GM23338 (cell line): Measurements from ENCODE around the gene RPL37. TPM values are rescaled to one million over a fixed set of nuclear protein-coding genes. Genes with fewer than 3 reads are reported as not detected.

ENCODE experiments used
- ATAC-seq: fragments of 200-7000 bp; cut with Tn5 transposase; 3 replicates; pipeline ENCODE4 v1.9.1; 2020
- DNase-seq: peaks from one replicate; pipeline ENCODE4 v3.0.0-alpha.2; 2015; ENCODE audit warnings: low spot score
- H2AFZ ChIP-seq: fragments of 200-600 bp; sonication (generic); 2 replicates; pipeline ENCODE4 v1.8.0; 2016; ENCODE audit warnings: antibody characterized with exemption, mild to moderate bottlenecking, moderate library complexity
- H3F3A ChIP-seq: fragments of 200-600 bp; sonication (generic); replicated peaks from 2 replicates; pipeline ENCODE4 v1.8.0; 2017; ENCODE audit warnings: antibody characterized with exemption, mixed run types, low read depth
- H3K27ac ChIP-seq: fragments of 200-600 bp; sonication (generic); 2 replicates; pipeline ENCODE4 v1.6.1; 2016; ENCODE audit warnings: low read depth
- H3K27me3 ChIP-seq: fragments of 200-600 bp; sonication (generic); 2 replicates; pipeline ENCODE4 v1.8.0; 2016; ENCODE audit warnings: mild to moderate bottlenecking, mixed run types, moderate library complexity; ENCODE audit not compliant: insufficient read depth
- H3K36me3 ChIP-seq: fragments of 200-600 bp; sonication (generic); 2 replicates; pipeline ENCODE4 v1.8.0; 2016; ENCODE audit warnings: mild to moderate bottlenecking; ENCODE audit not compliant: insufficient read depth
- H3K4me1 ChIP-seq: fragments of 200-600 bp; sonication (generic); 2 replicates; pipeline ENCODE4 v1.8.0; 2016; ENCODE audit warnings: mild to moderate bottlenecking, moderate library complexity; ENCODE audit not compliant: insufficient read depth
- H3K4me2 ChIP-seq: fragments of 200-600 bp; sonication (generic); 2 replicates; pipeline ENCODE4 v1.7.1; 2017; ENCODE audit warnings: mixed run types
- H3K4me3 ChIP-seq: fragments of 200-600 bp; sonication (generic); 2 replicates; pipeline ENCODE4 v1.6.1; 2016; ENCODE audit warnings: mixed run types
- H3K79me2 ChIP-seq: fragments of 200-600 bp; sonication (generic); replicated peaks from 2 replicates; pipeline ENCODE4 v1.8.0; 2017; ENCODE audit warnings: mild to moderate bottlenecking; ENCODE audit not compliant: insufficient read depth
- H3K9me2 ChIP-seq: fragments of 200-600 bp; sonication (generic); 2 replicates; pipeline ENCODE4 v1.8.0; 2017; ENCODE audit not compliant: insufficient read depth
- H4K20me1 ChIP-seq: fragments of 200-600 bp; sonication (generic); replicated peaks from 2 replicates; pipeline ENCODE4 v1.8.0; 2017; ENCODE audit warnings: mild to moderate bottlenecking; ENCODE audit not compliant: insufficient read depth
- H3K27ac Mint-ChIP-seq: 2 replicates; pipeline ENCODE4 v1.8.0; 2020; ENCODE audit warnings: inconsistent platforms, mild to moderate bottlenecking, moderate library complexity, mixed read lengths
- H3K27me3 Mint-ChIP-seq: 3 replicates; pipeline ENCODE4 v1.8.0; 2022; ENCODE audit warnings: low read depth, mild to moderate bottlenecking, moderate library complexity, mixed read lengths, inconsistent platforms; ENCODE audit not compliant: insufficient read depth, poor library complexity
- H3K36me3 Mint-ChIP-seq: 3 replicates; pipeline ENCODE4 v1.8.0; 2021; ENCODE audit warnings: low read depth, mild to moderate bottlenecking, inconsistent platforms, moderate library complexity, mixed read lengths
- H3K4me1 Mint-ChIP-seq: 3 replicates; pipeline ENCODE4 v1.8.0; 2020; ENCODE audit warnings: mild to moderate bottlenecking, inconsistent platforms, mixed read lengths
- H3K4me3 Mint-ChIP-seq: 3 replicates; pipeline ENCODE4 v1.8.0; 2021; ENCODE audit warnings: moderate library complexity, mild to moderate bottlenecking, inconsistent platforms, mixed read lengths
- H3K9me3 Mint-ChIP-seq: 3 replicates; pipeline ENCODE4 v1.8.0; 2020; ENCODE audit warnings: moderate library complexity, mild to moderate bottlenecking, inconsistent platforms, mixed read lengths
- CREB1 ChIP-seq: fragments of 250-450 bp; sonication (Bioruptor Pico); IDR thresholded peaks from 2 replicates; pipeline ENCODE4 v1.5.0; 2020; ENCODE audit warnings: low read depth, mild to moderate bottlenecking, moderate library complexity
- EZH2 ChIP-seq: fragments of 200-600 bp; sonication (generic); IDR thresholded peaks from one replicate; pipeline ENCODE4 v1.8.0; 2017; ENCODE audit warnings: antibody characterized with exemption, mild to moderate bottlenecking, low read depth; ENCODE audit not compliant: unreplicated experiment
- EZH2phosphoT487 ChIP-seq: fragments of 200-600 bp; sonication (generic); IDR thresholded peaks from one replicate; pipeline ENCODE4 v1.8.1; 2018; ENCODE audit warnings: antibody characterized with exemption; ENCODE audit not compliant: unreplicated experiment
- JUNB ChIP-seq: IDR thresholded peaks from one replicate; pipeline ENCODE4 v1.6.1; 2016; ENCODE audit warnings: antibody characterized with exemption; ENCODE audit not compliant: unreplicated experiment
- NANOG ChIP-seq: IDR thresholded peaks from 2 replicates; pipeline ENCODE4 v1.6.1; 2016; ENCODE audit warnings: antibody characterized with exemption, borderline replicate concordance
- POLR2AphosphoS5 ChIP-seq: IDR thresholded peaks from 2 replicates; pipeline ENCODE4 v1.6.1; 2016; ENCODE audit warnings: antibody characterized with exemption, low read depth
- STAT1 ChIP-seq: IDR thresholded peaks from one replicate; pipeline ENCODE4 v1.6.1; 2016; ENCODE audit warnings: antibody characterized with exemption; ENCODE audit not compliant: unreplicated experiment
- ZNF114 ChIP-seq: fragments of 250-450 bp; sonication (Bioruptor Pico); IDR thresholded peaks from 2 replicates; pipeline ENCODE4 v1.5.0; 2020; ENCODE audit warnings: mild to moderate bottlenecking, moderate library complexity
- ZNF331 ChIP-seq: fragments of 250-450 bp; sonication (Bioruptor Pico); IDR thresholded peaks from 2 replicates; pipeline ENCODE4 v1.5.0; 2020; ENCODE audit warnings: low read depth, mild to moderate bottlenecking, moderate library complexity
- polyA plus RNA-seq: library from polyadenylated mRNA; unstranded; fragments of >200 nt; fragmentation: Nextera tagmentation; extraction: Ambion mirVana; gene quantifications from 2 replicates; pipeline ENCODE4 v1.2.1, GENCODE V29; 2016
- total RNA-seq: library from RNA; depleted of rRNA; stranded (reverse); fragments of >200 nt; shearing (Covaris generic); gene quantifications from 2 replicates; pipeline ENCODE4 v1.2.3, GENCODE V29; 2014
- TF ChIP-seq, protein P1 (sequence below): IDR thresholded peaks from one replicate; pipeline ENCODE4 v1.6.1; 2018; ENCODE audit warnings: antibody characterized with exemption; ENCODE audit not compliant: unreplicated experiment
- TF ChIP-seq, protein P2 (sequence below), 2 experiments: fragments of 200-600 bp in 1 of 2; sonication (generic) in 1 of 2; conservative IDR thresholded peaks; 2 replicates each; pipeline versions ENCODE4 v1.5.1 to v1.6.1; 2016 to 2017; ENCODE audit warnings: antibody characterized with exemption in 2 of 2, low read depth in 2 of 2, mild to moderate bottlenecking in 2 of 2, moderate library complexity in 1 of 2
- TF ChIP-seq, protein P3 (sequence below): IDR thresholded peaks from 2 replicates; pipeline ENCODE4 v1.6.1; 2016; ENCODE audit warnings: antibody characterized with exemption

RPL37 gene
- total and polyA plus RNA-seq, 2 experiments from 2014 or later: 104 to 3,283 TPM

DNA sequence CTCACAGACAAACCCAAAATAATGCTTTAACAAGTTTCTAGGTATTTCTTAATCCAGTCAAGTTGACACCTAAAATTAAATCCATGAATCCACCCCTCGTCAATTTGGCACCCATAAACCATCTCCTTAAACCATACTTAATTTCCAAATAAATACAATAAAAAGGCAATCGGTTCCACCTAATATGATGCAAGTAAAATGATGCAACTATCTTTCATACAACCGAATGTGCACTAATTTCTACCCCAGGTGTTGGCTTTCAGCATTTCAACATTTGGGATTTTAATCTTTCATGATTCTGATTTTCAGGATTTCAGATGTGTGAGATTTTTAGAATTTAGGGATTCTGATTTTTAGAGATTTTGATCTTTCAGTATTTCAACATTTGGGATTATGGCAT is 54.2 kb downstream of the RPL37 start (continued):
- TF ChIP-seq, protein P1, sequence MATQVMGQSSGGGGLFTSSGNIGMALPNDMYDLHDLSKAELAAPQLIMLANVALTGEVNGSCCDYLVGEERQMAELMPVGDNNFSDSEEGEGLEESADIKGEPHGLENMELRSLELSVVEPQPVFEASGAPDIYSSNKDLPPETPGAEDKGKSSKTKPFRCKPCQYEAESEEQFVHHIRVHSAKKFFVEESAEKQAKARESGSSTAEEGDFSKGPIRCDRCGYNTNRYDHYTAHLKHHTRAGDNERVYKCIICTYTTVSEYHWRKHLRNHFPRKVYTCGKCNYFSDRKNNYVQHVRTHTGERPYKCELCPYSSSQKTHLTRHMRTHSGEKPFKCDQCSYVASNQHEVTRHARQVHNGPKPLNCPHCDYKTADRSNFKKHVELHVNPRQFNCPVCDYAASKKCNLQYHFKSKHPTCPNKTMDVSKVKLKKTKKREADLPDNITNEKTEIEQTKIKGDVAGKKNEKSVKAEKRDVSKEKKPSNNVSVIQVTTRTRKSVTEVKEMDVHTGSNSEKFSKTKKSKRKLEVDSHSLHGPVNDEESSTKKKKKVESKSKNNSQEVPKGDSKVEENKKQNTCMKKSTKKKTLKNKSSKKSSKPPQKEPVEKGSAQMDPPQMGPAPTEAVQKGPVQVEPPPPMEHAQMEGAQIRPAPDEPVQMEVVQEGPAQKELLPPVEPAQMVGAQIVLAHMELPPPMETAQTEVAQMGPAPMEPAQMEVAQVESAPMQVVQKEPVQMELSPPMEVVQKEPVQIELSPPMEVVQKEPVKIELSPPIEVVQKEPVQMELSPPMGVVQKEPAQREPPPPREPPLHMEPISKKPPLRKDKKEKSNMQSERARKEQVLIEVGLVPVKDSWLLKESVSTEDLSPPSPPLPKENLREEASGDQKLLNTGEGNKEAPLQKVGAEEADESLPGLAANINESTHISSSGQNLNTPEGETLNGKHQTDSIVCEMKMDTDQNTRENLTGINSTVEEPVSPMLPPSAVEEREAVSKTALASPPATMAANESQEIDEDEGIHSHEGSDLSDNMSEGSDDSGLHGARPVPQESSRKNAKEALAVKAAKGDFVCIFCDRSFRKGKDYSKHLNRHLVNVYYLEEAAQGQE: no peak
- no peak for TF ChIP-seq ZNF331 (CRISPR knock-in tag)

DNA sequence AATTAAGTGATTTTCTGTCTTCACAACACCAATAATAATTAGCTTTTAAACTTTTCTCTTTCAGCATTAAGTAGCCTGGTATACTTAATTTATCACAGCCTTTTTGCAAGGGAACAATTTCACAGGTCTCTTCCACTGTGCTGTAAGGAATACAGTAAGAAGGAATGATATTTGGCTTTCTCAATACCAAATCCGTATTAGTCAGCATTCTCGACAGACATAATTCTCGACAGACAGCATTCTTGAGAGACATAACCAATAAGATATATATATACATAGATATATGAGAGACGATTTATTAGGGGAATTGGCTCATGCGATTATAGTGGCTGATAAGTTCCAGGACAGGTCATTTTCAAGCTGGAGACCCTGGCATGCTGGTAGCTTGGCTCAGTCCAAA is 54.8 kb downstream of the RPL37 start:
- Mint-ChIP-seq H3K9me3 (no peaks in the 10 kb centered on the region), H3K36me3 (peaks cover 18% of the 10 kb centered on the region), H3K4me3 (no peak overlapping the region), H3K27me3 (no peaks in the 10 kb centered on the region), H3K27ac (peak overlapping the region; percentile 72; the same call in 1 of the 2 replicates), H3K4me1 (no peaks in the 10 kb centered on the region; the same call in 1 of the 3 replicates)
- Histone ChIP-seq H3K4me2 (no peak overlapping the region), H3K9me2 (no peaks in the 10 kb centered on the region), H2AFZ (no peak overlapping the region), H3K4me3 (no peak overlapping the region), H3K36me3 (peaks cover 12% of the 10 kb centered on the region; the same call in 1 of the 2 replicates), H3K27ac (0 out of 2 replicates have a peak overlapping the region, but pooled peaks have one; percentile 1), H3F3A (no peaks in the 10 kb centered on the region), H3K79me2 (peaks cover 74% of the 10 kb centered on the region), H4K20me1 (peaks cover 22% of the 10 kb centered on the region; the same call in 1 of the 2 replicates), H3K4me1 (no peaks in the 10 kb centered on the region), H3K27me3 (no peaks in the 10 kb centered on the region)
- TF ChIP-seq STAT1 (no peak), ZNF114 (CRISPR knock-in tag) (no peak)
- no peak for ATAC-seq
- no peak for DNase-seq

DNA sequence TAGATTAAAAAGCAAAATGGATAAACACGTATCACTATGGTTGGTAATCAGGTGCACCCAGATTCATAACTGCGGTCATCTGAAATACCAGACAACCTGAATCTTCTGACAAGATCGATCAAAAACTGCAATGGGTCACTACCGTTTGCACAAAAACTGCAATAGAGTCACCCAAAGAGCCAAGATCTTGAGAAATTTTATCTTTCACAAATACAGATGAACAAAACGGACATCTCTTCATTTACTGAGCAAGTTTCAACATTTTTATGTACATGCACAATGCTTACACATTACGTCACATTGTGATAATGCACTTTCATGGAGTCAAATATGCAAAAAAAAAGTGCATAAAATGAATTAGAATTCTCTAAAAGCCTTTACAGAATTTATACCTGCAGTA is 55.5 kb downstream of the RPL37 start:
- H3K27ac ChIP-seq: no peak overlapping the region
- H3K4me1 Mint-ChIP-seq: no peaks in the 10 kb centered on the region; the same call in 1 of the 3 replicates
- no peaks in the 10 kb centered on the region for H3K27me3 ChIP-seq
- H3K4me2 ChIP-seq: no peak overlapping the region
- peaks cover 12% of the 10 kb centered on the region; the same call in 1 of the 2 replicates for H3K36me3 ChIP-seq
- peak overlapping the region; percentile 11; the same call in 1 of the 2 replicates for H3K27ac Mint-ChIP-seq
- no peak overlapping the region for H2AFZ ChIP-seq
- no peak overlapping the region for H3K4me3 Mint-ChIP-seq
- no peaks in the 10 kb centered on the region for H3F3A ChIP-seq
- peaks cover 18% of the 10 kb centered on the region; the same call in 1 of the 2 replicates for H4K20me1 ChIP-seq
- H3K27me3 Mint-ChIP-seq: no peaks in the 10 kb centered on the region
- peaks cover 22% of the 10 kb centered on the region for H3K36me3 Mint-ChIP-seq
- H3K4me1 ChIP-seq: no peaks in the 10 kb centered on the region
- ATAC-seq: no peak
- H3K9me3 Mint-ChIP-seq: no peaks in the 10 kb centered on the region
- no peak for DNase-seq
- no peak overlapping the region for H3K4me3 ChIP-seq
- no peaks in the 10 kb centered on the region for H3K9me2 ChIP-seq
- peaks cover 71% of the 10 kb centered on the region for H3K79me2 ChIP-seq
- TF ChIP-seq EZH2phosphoT487: no peak
- TF ChIP-seq ZNF114 (CRISPR knock-in tag): no peak
- no peak for TF ChIP-seq EZH2
- TF ChIP-seq JUNB: no peak
- TF ChIP-seq, protein P2, sequence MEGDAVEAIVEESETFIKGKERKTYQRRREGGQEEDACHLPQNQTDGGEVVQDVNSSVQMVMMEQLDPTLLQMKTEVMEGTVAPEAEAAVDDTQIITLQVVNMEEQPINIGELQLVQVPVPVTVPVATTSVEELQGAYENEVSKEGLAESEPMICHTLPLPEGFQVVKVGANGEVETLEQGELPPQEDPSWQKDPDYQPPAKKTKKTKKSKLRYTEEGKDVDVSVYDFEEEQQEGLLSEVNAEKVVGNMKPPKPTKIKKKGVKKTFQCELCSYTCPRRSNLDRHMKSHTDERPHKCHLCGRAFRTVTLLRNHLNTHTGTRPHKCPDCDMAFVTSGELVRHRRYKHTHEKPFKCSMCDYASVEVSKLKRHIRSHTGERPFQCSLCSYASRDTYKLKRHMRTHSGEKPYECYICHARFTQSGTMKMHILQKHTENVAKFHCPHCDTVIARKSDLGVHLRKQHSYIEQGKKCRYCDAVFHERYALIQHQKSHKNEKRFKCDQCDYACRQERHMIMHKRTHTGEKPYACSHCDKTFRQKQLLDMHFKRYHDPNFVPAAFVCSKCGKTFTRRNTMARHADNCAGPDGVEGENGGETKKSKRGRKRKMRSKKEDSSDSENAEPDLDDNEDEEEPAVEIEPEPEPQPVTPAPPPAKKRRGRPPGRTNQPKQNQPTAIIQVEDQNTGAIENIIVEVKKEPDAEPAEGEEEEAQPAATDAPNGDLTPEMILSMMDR (conservative IDR thresholded peaks at IDR 0.05; ENCODE audit: low read depth in 2 of 2): no peak
- no peak for TF ChIP-seq CREB1
- TF ChIP-seq NANOG: no peak
- TF ChIP-seq, protein P3, sequence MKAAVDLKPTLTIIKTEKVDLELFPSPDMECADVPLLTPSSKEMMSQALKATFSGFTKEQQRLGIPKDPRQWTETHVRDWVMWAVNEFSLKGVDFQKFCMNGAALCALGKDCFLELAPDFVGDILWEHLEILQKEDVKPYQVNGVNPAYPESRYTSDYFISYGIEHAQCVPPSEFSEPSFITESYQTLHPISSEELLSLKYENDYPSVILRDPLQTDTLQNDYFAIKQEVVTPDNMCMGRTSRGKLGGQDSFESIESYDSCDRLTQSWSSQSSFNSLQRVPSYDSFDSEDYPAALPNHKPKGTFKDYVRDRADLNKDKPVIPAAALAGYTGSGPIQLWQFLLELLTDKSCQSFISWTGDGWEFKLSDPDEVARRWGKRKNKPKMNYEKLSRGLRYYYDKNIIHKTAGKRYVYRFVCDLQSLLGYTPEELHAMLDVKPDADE: no peak
- no peak for TF ChIP-seq POLR2AphosphoS5
- no peak for TF ChIP-seq ZNF331 (CRISPR knock-in tag)
- TF ChIP-seq STAT1: no peak
- TF ChIP-seq, protein P1: no peak
